Measurements from ENCODE around the gene C3orf52.

C3orf52 gene

DNA sequence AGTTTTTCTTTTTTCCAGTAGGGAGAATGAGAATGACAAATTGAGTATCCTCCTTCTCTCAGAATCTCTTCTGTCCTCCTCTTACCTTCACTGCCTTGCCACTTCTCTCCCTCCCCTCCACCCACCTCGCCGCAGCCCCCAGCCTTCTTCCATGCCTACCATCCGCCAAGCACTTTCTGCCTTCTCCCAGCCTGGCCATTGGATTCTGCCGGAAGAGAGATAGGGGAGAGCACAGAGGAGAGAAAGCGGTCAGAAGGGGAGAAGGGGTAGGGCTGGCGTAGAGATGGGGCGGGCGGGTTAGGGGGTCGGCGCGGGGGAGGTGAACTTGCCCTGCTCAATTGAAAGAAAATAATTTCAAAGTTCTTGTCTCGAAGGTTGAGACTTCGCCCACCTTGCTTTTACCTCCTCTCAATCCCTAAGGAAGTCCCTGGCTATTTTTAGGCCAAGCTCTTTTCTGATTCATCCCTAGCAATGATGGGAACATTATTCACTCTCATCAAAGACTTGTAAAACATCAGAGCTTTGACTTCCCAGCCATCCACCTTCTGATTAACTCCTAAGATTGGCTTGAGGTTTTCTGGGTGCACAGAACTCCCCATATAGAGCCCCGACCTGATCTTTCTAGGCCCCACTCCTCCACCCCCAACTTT is 811 bp downstream of the C3orf52 start:
- no peak for DNase-seq

- DNase-seq, result no peak
These were observed 1.6 kb downstream of the C3orf52 start for GRCh38 chr3:112087746-112088145.

DNA sequence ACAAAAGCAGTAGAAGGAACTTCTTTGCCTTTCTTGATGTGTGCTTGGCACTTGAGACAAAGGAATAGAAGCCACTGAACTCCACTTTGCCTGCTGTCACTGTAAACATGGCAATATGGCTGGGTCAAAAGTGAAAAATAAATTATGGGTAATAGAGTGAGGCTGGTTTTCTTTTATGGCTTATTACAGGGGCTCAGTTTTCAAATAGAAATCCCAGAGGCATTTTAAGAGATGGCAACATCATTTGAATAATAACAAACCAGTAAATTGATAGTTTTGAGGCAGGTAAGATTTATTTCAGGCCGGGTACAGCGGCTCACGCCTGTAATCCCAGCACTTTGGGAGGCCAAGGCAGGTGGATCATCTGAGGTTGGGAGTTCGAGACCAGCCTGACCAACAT is 2.8 kb downstream of the C3orf52 start:
- no peak for DNase-seq

DNA sequence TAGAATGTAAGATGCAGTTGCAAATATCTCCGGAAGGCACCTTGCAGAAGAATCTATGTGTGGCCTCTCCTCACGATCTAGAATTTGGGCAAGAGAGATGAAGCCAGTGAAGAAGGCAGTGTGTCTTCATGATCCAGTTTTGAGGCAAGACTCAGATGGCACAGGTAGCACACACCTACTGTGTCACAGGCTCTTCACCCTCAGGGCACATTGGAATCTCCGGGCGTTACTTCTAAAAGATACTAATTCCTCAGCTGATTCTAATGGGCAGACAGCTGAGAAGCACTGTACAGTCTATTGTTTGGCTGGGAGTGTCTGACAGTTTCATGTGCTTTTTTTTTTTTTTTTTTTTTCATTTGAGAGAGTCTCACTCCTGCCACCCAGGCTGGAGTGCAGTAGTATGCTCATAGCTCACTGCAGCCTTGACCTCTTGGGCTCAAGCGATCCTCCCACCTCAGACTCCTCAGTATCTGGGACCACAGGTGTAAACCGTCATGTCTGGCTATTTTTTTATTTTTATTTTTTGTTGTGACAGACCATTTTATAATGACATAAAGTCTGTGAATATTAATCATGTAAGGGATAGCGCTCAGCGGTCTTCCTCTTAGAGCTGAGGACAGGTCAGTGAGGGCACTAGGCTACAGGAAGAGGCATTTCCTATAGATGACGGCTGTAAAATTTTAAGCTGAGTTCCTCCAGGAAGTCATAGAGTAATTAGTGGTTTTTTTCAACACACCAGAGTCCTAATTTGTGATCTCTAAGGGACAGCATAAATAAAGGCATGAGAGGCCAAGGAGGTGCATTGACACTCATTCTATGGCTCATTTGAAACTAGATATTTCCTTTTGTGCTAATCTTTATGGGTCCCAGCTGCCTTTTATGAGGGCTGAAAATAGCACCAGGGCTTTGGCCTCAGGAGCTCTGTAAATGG is 4.0 kb downstream of the C3orf52 start:
- no peak for DNase-seq

- no peak for DNase-seq
These were observed 4.8 kb downstream of the C3orf52 start for GRCh38 chr3:112090887-112091586.

DNA sequence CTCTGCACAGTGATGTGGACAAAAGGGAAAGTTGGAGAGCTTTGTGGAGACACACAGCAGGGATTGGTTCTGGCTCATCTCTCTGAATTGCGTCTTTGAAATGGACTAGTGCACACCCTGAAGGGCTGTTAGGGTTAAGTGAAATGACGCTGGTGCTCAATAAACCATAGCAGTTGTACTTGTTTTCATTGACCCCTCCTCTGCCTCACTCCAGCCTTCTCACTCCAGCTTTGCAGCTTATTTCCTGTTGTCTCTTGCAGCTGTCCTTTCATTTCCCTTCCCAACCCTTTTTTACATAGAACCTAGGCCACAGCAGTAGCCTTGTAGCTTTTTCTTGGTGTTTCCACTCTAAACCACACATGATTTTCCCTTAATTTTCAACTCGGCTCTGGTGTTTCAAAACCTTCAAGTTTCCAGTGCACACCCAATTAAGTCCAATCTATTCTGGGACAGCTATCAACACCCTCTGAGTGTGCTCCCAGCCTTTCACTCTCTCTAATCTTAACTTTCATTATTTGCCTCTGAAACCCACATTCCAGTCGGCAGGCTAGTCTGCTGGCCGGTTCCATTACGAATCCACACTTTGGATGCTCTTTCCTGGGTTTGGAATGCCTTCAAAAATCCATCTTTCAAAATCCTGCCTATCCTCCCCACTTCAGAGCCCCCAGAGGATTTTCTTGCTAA is 6.4 kb downstream of the C3orf52 start:
- no peak for DNase-seq

DNA sequence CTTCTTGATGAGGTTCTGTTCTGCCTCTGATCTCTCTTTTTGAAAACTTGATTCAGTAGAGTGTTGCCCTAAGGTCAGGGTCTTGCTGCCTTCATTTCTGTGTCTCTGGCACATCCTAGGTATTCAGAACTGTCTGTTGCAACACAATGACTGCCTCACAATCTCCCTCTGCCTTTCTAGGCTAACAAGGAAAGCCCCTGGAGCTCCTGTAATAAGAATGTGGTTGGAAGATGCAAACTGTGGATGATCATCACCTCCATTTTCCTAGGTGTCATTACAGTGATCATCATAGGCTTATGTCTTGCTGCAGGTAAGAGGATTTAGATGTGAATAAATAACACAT is 7.0 kb downstream of the C3orf52 start:
- DNase-seq, result no peak

- DNase-seq, result no peak
These were observed 9.5 kb downstream of the C3orf52 start for GRCh38 chr3:112095731-112096130.

DNA sequence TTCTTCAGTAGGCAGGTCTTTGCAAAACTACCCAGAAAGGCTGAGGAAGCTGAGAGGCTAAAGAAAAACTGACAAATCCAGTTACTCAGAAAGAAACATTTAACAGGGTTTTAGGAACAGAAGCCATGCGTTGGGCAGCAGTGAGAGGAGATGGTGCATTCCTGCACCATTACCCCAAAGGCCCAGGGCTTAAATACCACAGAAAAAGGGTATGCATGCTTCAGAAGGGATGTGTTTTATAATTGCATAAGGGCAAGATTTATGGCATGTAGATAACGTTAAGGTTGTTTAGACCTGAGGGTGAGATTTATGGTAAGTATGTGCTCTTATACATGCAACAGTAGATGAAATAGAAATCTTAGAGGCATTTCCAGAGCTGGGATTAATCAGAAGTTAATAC is 10.0 kb downstream of the C3orf52 start:
- DNase-seq, result no peak

GRCh38 chr3:112097378-112097777 is 11.2 kb downstream of the C3orf52 start:
- no peak for DNase-seq

- no peak for DNase-seq
These were observed 15.7 kb downstream of the C3orf52 start for GRCh38 chr3:112101916-112102315.

DNA sequence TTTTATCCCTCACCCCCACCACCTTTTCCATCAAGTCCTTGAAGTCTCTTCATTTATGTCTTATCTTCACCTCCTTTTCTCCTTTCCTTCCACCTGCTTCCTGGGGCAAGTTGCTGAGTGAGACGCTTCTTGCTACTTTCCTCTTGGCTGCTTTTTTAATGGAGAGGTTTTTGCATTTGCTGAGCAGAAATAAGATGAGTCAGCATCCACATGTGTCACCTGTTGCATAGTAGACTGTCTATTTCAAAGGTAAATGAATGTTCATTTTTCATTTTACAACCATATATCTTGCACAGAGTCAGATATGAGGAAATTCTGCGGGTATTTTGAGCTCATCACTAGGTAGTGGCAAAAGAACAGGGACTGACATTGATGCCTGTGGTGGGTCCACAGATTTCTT is 18.6 kb downstream of the C3orf52 start:
- DNase-seq, result no peak

DNA sequence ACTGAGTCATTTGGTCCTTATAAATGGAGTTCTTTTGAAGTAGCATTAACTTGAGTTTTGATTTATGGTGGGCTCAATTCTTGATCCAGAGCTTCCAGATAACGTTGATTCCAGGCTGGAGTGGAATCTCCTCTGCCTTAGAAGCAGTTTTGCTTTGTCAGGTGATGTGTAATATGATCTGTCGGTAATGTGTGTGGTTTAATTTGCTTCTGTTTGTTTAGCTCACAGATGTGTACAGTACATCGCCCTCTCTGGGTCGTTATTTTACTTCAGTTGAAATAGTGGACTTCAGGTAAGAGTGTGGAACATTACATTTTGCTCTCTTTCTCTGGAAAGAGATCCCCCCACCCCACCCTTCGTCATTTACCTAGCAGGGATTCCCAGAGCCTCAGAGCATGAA is 23.1 kb downstream of the C3orf52 start:
- no peak for DNase-seq

GRCh38 chr3:112111785-112112402 is 25.7 kb downstream of the C3orf52 start:
- DNase-seq, result peak; percentile 49

GRCh38 chr3:112114576-112115160 is 28.5 kb downstream of the C3orf52 start:
- DNase-seq, result no peak

DNA sequence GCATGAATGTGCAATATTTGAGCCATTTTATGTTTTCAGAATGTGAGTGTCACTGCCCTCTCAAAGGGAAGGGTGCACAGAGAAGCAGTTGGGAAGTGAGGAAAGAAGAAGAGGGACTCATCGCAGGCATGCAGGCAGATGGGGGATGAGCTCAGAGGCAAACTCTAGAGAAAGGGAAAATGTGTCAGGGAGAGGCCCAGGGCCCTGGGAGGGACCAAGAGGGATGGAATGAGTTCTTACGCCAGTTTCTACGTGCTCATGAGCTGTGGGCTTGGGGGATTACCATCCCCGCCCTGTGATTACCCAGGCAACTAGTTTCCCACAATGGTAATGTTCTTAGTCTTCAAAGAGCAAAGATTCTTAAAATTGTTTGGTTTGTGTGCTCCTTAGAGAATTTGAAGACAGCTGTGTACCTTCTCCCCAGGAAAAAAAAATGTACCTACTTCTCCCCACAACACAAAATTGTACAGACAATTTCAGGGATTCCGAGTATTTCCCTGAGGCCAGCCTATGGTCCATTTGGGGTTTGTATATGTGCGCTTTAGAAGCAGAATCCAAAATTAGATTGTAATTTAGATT is 29.1 kb downstream of the C3orf52 start:
- DNase-seq, result no peak

DNA sequence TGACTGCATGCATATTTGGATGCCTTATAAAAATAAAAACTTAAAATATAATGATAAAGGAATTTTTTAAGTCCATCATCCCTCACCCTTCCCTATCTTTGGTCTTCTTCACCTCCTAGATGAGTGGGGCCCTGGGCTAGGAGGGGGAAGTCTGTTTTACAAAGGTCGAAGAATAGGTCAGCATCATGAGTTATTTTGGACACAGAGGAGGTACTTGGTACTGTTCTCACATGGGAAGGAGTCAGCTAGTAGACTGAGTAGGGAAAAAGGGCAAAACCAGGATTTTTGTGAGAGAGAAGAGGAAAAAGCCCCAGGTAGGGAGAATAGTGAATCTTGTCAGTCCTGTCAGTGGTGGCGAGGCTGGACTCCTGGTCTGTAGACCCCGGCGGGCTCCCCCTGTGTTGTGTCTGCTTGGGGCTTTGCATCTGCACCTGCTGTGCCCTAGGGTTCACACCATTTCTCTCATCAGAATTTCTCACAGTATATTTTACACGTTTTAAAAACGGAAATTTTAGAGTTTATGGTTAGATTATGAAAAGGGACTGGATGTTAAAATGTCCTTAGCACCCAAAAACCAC is 29.7 kb downstream of the C3orf52 start:
- DNase-seq, result no peak

GRCh38 chr3:112116748-112117186 is 30.6 kb downstream of the C3orf52 start:
- no peak for DNase-seq

- no peak for DNase-seq
These were observed 31.2 kb downstream of the C3orf52 start for GRCh38 chr3:112117415-112117814.

GRCh38 chr3:112117841-112118571 is 31.8 kb downstream of the C3orf52 start:
- DNase-seq, result no peak

All from activated T-cell treated with anti-CD3 and anti-CD28 coated beads, Interleukin-2, amount 50 U/mL, for 1 hour (primary cell).